ENCODE results near the gene CFAP161. TPM values are rescaled to one million over a fixed set of nuclear protein-coding genes. Genes with fewer than 3 reads are reported as not detected.

The CFAP161 gene
- total and polyA plus RNA-seq, 2 experiments from 2014 or later, result 0.13 TPM; not detected in 1

DNA sequence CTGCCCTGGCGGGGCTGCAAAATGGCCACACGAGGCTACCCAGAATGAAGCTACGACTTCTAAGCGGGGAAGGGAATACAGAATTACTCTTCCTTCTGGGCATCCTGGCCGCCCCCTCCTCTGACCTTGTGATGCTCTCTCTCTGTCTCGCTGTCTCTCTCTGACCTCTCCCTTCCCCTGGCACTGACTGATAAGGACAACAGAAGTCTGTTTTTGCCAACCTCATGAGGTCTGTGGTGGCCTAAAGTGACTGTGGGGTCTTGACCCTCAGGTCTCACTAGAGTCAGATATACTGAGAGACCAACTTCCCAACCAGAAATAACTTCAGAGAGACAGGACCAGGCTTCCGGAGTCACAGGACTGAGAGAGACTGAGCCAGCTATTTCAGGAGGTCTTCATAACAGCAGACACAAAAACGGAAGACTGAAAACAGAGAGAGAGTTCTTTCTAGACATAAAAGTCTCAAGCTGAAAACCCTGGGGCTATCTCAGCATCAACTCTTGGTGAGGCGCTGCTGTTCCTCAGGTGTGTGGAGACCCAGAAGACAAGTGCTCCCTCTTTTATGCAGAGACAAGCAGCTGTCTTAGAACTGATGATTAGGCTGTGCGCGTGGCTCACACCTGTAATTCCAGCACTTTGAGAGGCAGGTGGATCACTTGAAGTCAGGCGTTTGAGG lies 38.2 kb upstream of the CFAP161 start:
- ATAC-seq (no peak), DNase-seq (ENCODE audit: low spot score) (no peak)
- Mint-ChIP-seq H3K27ac (no peak overlapping the region), H3K36me3 (ENCODE audit: low read depth) (no peaks in the 10 kb centered on the region), H3K9me3 (no peaks in the 10 kb centered on the region; the same call in 2 of the 3 replicates), H3K27me3 (ENCODE audit: insufficient read depth, low read depth, poor library complexity) (peaks cover 4% of the 10 kb centered on the region), H3K4me1 (no peaks in the 10 kb centered on the region), H3K4me3 (no peak overlapping the region)
- Histone ChIP-seq H2AFZ (no peak overlapping the region), H3K9me2 (ENCODE audit: insufficient read depth) (peaks cover 4% of the 10 kb centered on the region; the same call in 1 of the 2 replicates), H3K27me3 (ENCODE audit: insufficient read depth) (no peaks in the 10 kb centered on the region), H3K4me2 (no peak overlapping the region), H3K27ac (ENCODE audit: low read depth) (no peak overlapping the region), H3K4me3 (no peak overlapping the region), H4K20me1 (replicated peaks; ENCODE audit: insufficient read depth) (no peaks in the 10 kb centered on the region), H3K4me1 (ENCODE audit: insufficient read depth) (no peaks in the 10 kb centered on the region), H3F3A (replicated peaks; ENCODE audit: low read depth) (no peaks in the 10 kb centered on the region), H3K36me3 (ENCODE audit: insufficient read depth) (no peaks in the 10 kb centered on the region), H3K79me2 (replicated peaks; ENCODE audit: insufficient read depth) (no peaks in the 10 kb centered on the region)
- TF ChIP-seq EZH2phosphoT487 (IDR thresholded peaks at IDR 0.05; ENCODE audit: unreplicated experiment) (no peak), STAT1 (IDR thresholded peaks at IDR 0.05; ENCODE audit: unreplicated experiment) (no peak), NANOG (IDR thresholded peaks at IDR 0.05; ENCODE audit: borderline replicate concordance) (no peak), ZNF114 (CRISPR knock-in tag; IDR thresholded peaks at IDR 0.05) (no peak), JUNB (IDR thresholded peaks at IDR 0.05; ENCODE audit: unreplicated experiment) (no peak), EZH2 (IDR thresholded peaks at IDR 0.05; ENCODE audit: low read depth, unreplicated experiment) (no peak), POLR2AphosphoS5 (IDR thresholded peaks at IDR 0.05; ENCODE audit: low read depth) (no peak), CREB1 (CRISPR knock-in tag; IDR thresholded peaks at IDR 0.05; ENCODE audit: low read depth) (no peak), ZNF331 (CRISPR knock-in tag; IDR thresholded peaks at IDR 0.05; ENCODE audit: low read depth) (no peak)
- TF ChIP-seq, protein P1, sequence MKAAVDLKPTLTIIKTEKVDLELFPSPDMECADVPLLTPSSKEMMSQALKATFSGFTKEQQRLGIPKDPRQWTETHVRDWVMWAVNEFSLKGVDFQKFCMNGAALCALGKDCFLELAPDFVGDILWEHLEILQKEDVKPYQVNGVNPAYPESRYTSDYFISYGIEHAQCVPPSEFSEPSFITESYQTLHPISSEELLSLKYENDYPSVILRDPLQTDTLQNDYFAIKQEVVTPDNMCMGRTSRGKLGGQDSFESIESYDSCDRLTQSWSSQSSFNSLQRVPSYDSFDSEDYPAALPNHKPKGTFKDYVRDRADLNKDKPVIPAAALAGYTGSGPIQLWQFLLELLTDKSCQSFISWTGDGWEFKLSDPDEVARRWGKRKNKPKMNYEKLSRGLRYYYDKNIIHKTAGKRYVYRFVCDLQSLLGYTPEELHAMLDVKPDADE (IDR thresholded peaks at IDR 0.05), result no peak
- TF ChIP-seq, protein P2, sequence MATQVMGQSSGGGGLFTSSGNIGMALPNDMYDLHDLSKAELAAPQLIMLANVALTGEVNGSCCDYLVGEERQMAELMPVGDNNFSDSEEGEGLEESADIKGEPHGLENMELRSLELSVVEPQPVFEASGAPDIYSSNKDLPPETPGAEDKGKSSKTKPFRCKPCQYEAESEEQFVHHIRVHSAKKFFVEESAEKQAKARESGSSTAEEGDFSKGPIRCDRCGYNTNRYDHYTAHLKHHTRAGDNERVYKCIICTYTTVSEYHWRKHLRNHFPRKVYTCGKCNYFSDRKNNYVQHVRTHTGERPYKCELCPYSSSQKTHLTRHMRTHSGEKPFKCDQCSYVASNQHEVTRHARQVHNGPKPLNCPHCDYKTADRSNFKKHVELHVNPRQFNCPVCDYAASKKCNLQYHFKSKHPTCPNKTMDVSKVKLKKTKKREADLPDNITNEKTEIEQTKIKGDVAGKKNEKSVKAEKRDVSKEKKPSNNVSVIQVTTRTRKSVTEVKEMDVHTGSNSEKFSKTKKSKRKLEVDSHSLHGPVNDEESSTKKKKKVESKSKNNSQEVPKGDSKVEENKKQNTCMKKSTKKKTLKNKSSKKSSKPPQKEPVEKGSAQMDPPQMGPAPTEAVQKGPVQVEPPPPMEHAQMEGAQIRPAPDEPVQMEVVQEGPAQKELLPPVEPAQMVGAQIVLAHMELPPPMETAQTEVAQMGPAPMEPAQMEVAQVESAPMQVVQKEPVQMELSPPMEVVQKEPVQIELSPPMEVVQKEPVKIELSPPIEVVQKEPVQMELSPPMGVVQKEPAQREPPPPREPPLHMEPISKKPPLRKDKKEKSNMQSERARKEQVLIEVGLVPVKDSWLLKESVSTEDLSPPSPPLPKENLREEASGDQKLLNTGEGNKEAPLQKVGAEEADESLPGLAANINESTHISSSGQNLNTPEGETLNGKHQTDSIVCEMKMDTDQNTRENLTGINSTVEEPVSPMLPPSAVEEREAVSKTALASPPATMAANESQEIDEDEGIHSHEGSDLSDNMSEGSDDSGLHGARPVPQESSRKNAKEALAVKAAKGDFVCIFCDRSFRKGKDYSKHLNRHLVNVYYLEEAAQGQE (IDR thresholded peaks at IDR 0.05; ENCODE audit: unreplicated experiment), result no peak
- TF ChIP-seq, protein P3, sequence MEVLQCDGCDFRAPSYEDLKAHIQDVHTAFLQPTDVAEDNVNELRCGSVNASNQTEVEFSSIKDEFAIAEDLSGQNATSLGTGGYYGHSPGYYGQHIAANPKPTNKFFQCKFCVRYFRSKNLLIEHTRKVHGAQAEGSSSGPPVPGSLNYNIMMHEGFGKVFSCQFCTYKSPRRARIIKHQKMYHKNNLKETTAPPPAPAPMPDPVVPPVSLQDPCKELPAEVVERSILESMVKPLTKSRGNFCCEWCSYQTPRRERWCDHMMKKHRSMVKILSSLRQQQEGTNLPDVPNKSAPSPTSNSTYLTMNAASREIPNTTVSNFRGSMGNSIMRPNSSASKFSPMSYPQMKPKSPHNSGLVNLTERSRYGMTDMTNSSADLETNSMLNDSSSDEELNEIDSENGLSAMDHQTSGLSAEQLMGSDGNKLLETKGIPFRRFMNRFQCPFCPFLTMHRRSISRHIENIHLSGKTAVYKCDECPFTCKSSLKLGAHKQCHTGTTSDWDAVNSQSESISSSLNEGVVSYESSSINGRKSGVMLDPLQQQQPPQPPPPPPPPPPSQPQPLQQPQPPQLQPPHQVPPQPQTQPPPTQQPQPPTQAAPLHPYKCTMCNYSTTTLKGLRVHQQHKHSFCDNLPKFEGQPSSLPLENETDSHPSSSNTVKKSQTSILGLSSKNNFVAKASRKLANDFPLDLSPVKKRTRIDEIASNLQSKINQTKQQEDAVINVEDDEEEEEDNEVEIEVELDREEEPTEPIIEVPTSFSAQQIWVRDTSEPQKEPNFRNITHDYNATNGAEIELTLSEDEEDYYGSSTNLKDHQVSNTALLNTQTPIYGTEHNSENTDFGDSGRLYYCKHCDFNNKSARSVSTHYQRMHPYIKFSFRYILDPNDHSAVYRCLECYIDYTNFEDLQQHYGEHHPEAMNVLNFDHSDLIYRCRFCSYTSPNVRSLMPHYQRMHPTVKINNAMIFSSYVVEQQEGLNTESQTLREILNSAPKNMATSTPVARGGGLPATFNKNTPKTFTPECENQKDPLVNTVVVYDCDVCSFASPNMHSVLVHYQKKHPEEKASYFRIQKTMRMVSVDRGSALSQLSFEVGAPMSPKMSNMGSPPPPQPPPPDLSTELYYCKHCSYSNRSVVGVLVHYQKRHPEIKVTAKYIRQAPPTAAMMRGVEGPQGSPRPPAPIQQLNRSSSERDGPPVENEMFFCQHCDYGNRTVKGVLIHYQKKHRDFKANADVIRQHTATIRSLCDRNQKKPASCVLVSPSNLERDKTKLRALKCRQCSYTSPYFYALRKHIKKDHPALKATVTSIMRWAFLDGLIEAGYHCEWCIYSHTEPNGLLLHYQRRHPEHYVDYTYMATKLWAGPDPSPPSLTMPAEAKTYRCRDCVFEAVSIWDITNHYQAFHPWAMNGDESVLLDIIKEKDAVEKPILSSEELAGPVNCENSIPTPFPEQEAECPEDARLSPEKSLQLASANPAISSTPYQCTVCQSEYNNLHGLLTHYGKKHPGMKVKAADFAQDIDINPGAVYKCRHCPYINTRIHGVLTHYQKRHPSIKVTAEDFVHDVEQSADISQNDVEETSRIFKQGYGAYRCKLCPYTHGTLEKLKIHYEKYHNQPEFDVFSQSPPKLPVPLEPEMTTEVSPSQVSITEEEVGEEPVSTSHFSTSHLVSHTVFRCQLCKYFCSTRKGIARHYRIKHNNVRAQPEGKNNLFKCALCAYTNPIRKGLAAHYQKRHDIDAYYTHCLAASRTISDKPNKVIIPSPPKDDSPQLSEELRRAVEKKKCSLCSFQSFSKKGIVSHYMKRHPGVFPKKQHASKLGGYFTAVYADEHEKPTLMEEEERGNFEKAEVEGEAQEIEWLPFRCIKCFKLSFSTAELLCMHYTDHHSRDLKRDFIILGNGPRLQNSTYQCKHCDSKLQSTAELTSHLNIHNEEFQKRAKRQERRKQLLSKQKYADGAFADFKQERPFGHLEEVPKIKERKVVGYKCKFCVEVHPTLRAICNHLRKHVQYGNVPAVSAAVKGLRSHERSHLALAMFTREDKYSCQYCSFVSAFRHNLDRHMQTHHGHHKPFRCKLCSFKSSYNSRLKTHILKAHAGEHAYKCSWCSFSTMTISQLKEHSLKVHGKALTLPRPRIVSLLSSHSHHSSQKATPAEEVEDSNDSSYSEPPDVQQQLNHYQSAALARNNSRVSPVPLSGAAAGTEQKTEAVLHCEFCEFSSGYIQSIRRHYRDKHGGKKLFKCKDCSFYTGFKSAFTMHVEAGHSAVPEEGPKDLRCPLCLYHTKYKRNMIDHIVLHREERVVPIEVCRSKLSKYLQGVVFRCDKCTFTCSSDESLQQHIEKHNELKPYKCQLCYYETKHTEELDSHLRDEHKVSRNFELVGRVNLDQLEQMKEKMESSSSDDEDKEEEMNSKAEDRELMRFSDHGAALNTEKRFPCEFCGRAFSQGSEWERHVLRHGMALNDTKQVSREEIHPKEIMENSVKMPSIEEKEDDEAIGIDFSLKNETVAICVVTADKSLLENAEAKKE (CRISPR knock-in tag; IDR thresholded peaks at IDR 0.05), result no peak
- TF ChIP-seq, protein P4, sequence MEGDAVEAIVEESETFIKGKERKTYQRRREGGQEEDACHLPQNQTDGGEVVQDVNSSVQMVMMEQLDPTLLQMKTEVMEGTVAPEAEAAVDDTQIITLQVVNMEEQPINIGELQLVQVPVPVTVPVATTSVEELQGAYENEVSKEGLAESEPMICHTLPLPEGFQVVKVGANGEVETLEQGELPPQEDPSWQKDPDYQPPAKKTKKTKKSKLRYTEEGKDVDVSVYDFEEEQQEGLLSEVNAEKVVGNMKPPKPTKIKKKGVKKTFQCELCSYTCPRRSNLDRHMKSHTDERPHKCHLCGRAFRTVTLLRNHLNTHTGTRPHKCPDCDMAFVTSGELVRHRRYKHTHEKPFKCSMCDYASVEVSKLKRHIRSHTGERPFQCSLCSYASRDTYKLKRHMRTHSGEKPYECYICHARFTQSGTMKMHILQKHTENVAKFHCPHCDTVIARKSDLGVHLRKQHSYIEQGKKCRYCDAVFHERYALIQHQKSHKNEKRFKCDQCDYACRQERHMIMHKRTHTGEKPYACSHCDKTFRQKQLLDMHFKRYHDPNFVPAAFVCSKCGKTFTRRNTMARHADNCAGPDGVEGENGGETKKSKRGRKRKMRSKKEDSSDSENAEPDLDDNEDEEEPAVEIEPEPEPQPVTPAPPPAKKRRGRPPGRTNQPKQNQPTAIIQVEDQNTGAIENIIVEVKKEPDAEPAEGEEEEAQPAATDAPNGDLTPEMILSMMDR (conservative IDR thresholded peaks at IDR 0.05; ENCODE audit: low read depth in 2 of 2), result no peak

Data from GM23338 (cell line).